Body of pancreas (tissue), 4 donors: Measurements from ENCODE around the gene ENTPD2. TPM values are rescaled to one million over a fixed set of nuclear protein-coding genes. Genes with fewer than 3 reads are reported as not detected.

Source experiments
- ATAC-seq: fragments of 150-250 bp; one replicate; pipeline ENCODE4 v1.9.1; 2016
- DNase-seq, 4 donors: peaks; one replicate each; pipeline ENCODE4 v3.0.0-alpha.2; 2019
- H3K27ac ChIP-seq, 4 donors: fragments of 200-600 bp; sonication (generic); 1 replicate in 3 of 4; 2 replicates in 1 of 4; pipeline versions ENCODE4 v1.5.1 to v1.6.1; 2016 to 2019; ENCODE audit warnings: mild to moderate bottlenecking in 1 of 4, mixed read lengths in 1 of 4, moderate library complexity in 1 of 4
- H3K27me3 ChIP-seq, 2 donors: fragments of 200-600 bp; sonication (generic); one replicate each; pipeline ENCODE4 v1.6.0; 2016; ENCODE audit warnings: mild to moderate bottlenecking in 1 of 2
- H3K36me3 ChIP-seq, 2 donors: fragments of 200-600 bp; sonication (generic); replicated peaks in 1 of 2; 2 replicates each; pipeline ENCODE4 v1.5.1; 2016; ENCODE audit warnings: low read depth in 2 of 2; ENCODE audit not compliant: insufficient read depth in 1 of 2
- H3K4me1 ChIP-seq: fragments of 200-600 bp; sonication (generic); one replicate; pipeline ENCODE4 v1.6.0; 2016
- H3K4me3 ChIP-seq, 2 donors: fragments of 200-600 bp; sonication (generic); 1 replicate in 1 of 2; 2 replicates in 1 of 2; pipeline ENCODE4 v1.5.1; 2016 to 2019
- H3K9me3 ChIP-seq, 3 donors: fragments of 200-600 bp; sonication (generic); 1 replicate in 2 of 3; 2 replicates in 1 of 3; pipeline ENCODE4 v1.5.1; 2016
- POLR2A ChIP-seq, 3 donors: fragments of 450-650 bp; IDR thresholded peaks; one replicate each; pipeline ENCODE4 v1.6.1; 2016; ENCODE audit warnings: antibody characterized with exemption in 3 of 3, mild to moderate bottlenecking in 2 of 3
- WGBS, 2 donors: methylation state at CpG; one replicate each; pipeline ENCODE4 v1.1.5; 2017; 5-methylcytosine and 5-hydroxymethylcytosine counted together
- intact Hi-C: fragments of 100-400 bp; cut with DNase I; formaldehyde crosslinking; loops from one replicate; pipeline ENCODE4 v1.15.1; 2023
- total RNA-seq, 2 donors: library from RNA; depleted of rRNA; stranded (reverse); fragments of >200 nt; gene quantifications; one replicate each; pipeline ENCODE4 v1.1.0, GENCODE V29; 2016
- TF ChIP-seq, protein P1 (sequence below), 7 experiments: fragments of 450-650 bp in 4 of 7; fragments of 200-600 bp in 3 of 7; sonication (generic) in 3 of 7; IDR thresholded peaks; one replicate each; pipeline ENCODE4 v1.5.1; 2016 to 2019; ENCODE audit warnings: antibody characterized with exemption in 7 of 7

ENTPD2 gene
- total RNA-seq, 2 donors from 2014 or later = 1.3 to 1.6 TPM

DNA sequence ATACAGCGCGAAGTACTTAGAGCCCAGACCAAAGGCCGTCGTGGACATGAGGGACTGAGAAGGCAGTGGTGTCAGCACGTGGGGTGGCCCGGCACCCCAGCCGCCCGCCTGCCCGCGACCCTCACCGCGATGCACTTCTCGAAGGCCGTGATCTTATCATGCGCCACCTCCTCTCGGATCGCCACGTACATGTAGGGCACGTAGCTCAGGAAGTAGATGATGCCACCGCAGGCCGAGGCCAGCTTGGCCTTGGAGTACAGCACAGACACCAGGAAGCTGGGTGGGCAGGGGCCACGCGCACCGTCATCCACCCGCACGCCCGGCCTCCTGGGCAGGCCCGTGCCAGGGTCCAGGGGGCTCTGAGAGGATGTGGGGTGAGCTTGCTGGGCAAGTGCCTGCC, 36.8 kb downstream of the ENTPD2 start:
- intact Hi-C loops = no loop called here
- no peaks in the 10 kb centered on the region for H3K4me1 ChIP-seq
- no peaks in the 10 kb centered on the region for H3K27me3 ChIP-seq
- ATAC-seq (no peak), DNase-seq (no peak)
- H3K9me3 ChIP-seq = no peaks in the 10 kb centered on the region
- H3K4me3 ChIP-seq = no peak overlapping the region
- 92 to 96% methylated on average over 22 to 28 of the region's 28 CpGs for WGBS, 2 donors
- H3K27ac ChIP-seq = no peak overlapping the region
- peaks cover 0 to 2% of the 10 kb centered on the region in 2 donors for H3K36me3 ChIP-seq
- TF ChIP-seq POLR2A (IDR thresholded peaks at IDR 0.05) = no peak
- TF ChIP-seq, protein P1, sequence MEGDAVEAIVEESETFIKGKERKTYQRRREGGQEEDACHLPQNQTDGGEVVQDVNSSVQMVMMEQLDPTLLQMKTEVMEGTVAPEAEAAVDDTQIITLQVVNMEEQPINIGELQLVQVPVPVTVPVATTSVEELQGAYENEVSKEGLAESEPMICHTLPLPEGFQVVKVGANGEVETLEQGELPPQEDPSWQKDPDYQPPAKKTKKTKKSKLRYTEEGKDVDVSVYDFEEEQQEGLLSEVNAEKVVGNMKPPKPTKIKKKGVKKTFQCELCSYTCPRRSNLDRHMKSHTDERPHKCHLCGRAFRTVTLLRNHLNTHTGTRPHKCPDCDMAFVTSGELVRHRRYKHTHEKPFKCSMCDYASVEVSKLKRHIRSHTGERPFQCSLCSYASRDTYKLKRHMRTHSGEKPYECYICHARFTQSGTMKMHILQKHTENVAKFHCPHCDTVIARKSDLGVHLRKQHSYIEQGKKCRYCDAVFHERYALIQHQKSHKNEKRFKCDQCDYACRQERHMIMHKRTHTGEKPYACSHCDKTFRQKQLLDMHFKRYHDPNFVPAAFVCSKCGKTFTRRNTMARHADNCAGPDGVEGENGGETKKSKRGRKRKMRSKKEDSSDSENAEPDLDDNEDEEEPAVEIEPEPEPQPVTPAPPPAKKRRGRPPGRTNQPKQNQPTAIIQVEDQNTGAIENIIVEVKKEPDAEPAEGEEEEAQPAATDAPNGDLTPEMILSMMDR (IDR thresholded peaks at IDR 0.05) = no peak

DNA sequence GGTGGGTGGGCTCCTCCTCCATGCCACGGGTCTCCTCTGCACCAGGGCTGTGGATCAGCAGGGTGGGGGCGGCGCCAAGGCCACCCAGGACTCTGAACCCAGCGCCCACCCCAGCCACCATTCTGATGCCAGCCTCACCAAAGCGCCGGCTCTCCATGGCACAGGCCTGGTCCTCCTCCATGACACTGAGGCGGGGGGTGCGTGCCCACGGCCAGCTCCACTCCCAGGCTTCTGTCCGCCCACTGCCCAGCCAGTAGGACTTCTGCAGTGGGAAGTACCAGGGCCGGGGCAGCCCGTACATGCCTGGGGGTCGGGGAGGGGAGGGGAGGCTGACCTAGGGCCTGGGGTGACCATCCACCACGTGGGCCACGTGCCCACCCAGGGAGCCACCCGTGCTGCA, 37.4 kb downstream of the ENTPD2 start:
- no peak overlapping the region for H3K4me3 ChIP-seq
- H3K27ac ChIP-seq = no peak overlapping the region
- DNase-seq (no peak), ATAC-seq (no peak)
- intact Hi-C loops = no loop called here
- H3K4me1 ChIP-seq = no peaks in the 10 kb centered on the region
- TF ChIP-seq POLR2A (IDR thresholded peaks at IDR 0.05) = no peak
- TF ChIP-seq, protein P1 (IDR thresholded peaks at IDR 0.05) = no peak
- H3K9me3 ChIP-seq = no peaks in the 10 kb centered on the region
- peaks cover 0 to 2% of the 10 kb centered on the region in 2 donors for H3K36me3 ChIP-seq
- WGBS, 2 donors = 90% methylated on average over 10 of the region's 16 CpGs; no CpG with 5 or more reads in 1 of the 2 donors
- H3K27me3 ChIP-seq = no peaks in the 10 kb centered on the region

DNA sequence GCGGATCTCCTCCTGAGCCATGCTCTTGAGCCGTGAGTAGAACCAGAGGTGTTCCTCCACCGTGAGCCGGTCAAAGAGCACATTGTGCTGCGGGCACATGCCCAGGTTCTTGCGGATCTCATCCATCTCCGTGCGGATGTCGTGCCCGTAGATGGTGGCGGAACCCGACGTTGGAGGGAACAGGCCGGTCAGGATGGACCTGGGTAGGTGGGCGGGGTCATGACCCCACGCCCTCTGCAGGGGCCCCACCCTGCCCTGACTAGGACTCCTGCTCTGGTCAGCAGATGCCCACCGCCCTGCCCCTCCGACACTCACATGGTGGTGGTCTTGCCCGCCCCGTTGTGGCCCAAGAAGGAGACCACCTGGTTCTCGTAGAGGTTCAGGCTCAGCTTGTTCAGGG, 37.9 kb downstream of the ENTPD2 start:
- H3K36me3 ChIP-seq = peaks cover 0 to 5% of the 10 kb centered on the region in 2 donors
- no peaks in the 10 kb centered on the region for H3K4me1 ChIP-seq
- 94 to 98% methylated on average over 14 to 19 of the region's 21 CpGs for WGBS, 2 donors
- no peaks in the 10 kb centered on the region for H3K9me3 ChIP-seq
- no peak overlapping the region for H3K4me3 ChIP-seq
- ATAC-seq = no peak
- no peaks in the 10 kb centered on the region for H3K27me3 ChIP-seq
- intact Hi-C loops = no loop called here
- no peak for DNase-seq
- no peak overlapping the region for H3K27ac ChIP-seq
- TF ChIP-seq POLR2A (IDR thresholded peaks at IDR 0.05) = no peak
- TF ChIP-seq, protein P1 (IDR thresholded peaks at IDR 0.05) = no peak

DNA sequence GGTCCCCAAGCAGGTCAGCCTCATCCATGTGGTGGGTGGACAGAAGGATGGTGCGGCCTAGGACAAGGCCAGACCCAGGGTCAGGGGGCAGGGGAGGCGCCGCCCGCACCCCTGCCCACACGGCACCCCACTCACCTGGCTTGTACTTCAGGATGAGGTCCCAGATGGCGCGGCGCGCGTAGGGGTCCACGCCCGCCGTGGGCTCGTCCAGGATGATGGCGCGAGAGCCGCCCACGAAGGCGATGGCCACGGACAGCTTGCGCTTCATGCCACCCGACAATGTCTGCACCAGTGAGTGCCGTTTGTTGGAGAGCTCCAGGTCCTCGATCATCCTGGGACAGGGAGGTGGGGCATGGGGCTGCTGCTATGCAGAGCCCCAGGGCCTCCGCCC, 38.3 kb downstream of the ENTPD2 start:
- intact Hi-C loops = no loop called here
- H3K36me3 ChIP-seq = peaks cover 0 to 5% of the 10 kb centered on the region in 2 donors

More for the DNA sequence above, 38.3 kb downstream of the ENTPD2 start:
- no peaks in the 10 kb centered on the region for H3K27me3 ChIP-seq
- 98 to 99% methylated on average over 8 to 20 of the region's 25 CpGs for WGBS, 2 donors
- DNase-seq (no peak), ATAC-seq (no peak)
- H3K9me3 ChIP-seq = no peaks in the 10 kb centered on the region
- no peak overlapping the region for H3K27ac ChIP-seq
- H3K4me1 ChIP-seq = no peaks in the 10 kb centered on the region
- H3K4me3 ChIP-seq = no peak overlapping the region
- TF ChIP-seq, protein P1 (IDR thresholded peaks at IDR 0.05) = no peak
